AG10803 (cell line): ENCODE results near the gene USP6NL.

Experiments used
- DNase-seq: peaks from one replicate; pipeline ENCODE4 v3.0.0; 2010; ENCODE audit warnings: low read depth
- H3K4me3 ChIP-seq: 2 replicates; pipeline ENCODE4 v1.5.1; 2011; ENCODE audit warnings: mild to moderate bottlenecking, low read length, control low read depth
- TF ChIP-seq, protein P1 (sequence below): conservative IDR thresholded peaks from 2 replicates; pipeline ENCODE4 v1.5.1; 2011; ENCODE audit warnings: mild to moderate bottlenecking, low read length, control low read depth, inconsistent platforms

Gene USP6NL

DNA sequence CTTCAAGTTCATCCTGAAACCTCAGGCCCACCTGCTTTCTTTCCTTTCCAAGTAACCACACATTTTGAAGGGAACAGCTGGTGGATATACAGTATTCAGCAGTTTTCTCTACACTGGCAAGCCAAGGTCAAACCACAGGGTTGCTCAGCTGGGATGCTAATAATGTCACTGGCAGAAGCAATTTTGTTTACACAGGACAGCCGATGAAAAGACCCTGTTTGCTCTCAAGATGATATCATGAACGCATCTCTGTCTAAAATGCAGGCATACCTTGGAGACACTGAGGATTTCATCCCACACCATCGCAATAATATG, 186.2 kb downstream of the USP6NL start:
- no peak overlapping the region for H3K4me3 ChIP-seq
- no peak for DNase-seq
- TF ChIP-seq, protein P1, sequence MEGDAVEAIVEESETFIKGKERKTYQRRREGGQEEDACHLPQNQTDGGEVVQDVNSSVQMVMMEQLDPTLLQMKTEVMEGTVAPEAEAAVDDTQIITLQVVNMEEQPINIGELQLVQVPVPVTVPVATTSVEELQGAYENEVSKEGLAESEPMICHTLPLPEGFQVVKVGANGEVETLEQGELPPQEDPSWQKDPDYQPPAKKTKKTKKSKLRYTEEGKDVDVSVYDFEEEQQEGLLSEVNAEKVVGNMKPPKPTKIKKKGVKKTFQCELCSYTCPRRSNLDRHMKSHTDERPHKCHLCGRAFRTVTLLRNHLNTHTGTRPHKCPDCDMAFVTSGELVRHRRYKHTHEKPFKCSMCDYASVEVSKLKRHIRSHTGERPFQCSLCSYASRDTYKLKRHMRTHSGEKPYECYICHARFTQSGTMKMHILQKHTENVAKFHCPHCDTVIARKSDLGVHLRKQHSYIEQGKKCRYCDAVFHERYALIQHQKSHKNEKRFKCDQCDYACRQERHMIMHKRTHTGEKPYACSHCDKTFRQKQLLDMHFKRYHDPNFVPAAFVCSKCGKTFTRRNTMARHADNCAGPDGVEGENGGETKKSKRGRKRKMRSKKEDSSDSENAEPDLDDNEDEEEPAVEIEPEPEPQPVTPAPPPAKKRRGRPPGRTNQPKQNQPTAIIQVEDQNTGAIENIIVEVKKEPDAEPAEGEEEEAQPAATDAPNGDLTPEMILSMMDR, result no peak

DNA sequence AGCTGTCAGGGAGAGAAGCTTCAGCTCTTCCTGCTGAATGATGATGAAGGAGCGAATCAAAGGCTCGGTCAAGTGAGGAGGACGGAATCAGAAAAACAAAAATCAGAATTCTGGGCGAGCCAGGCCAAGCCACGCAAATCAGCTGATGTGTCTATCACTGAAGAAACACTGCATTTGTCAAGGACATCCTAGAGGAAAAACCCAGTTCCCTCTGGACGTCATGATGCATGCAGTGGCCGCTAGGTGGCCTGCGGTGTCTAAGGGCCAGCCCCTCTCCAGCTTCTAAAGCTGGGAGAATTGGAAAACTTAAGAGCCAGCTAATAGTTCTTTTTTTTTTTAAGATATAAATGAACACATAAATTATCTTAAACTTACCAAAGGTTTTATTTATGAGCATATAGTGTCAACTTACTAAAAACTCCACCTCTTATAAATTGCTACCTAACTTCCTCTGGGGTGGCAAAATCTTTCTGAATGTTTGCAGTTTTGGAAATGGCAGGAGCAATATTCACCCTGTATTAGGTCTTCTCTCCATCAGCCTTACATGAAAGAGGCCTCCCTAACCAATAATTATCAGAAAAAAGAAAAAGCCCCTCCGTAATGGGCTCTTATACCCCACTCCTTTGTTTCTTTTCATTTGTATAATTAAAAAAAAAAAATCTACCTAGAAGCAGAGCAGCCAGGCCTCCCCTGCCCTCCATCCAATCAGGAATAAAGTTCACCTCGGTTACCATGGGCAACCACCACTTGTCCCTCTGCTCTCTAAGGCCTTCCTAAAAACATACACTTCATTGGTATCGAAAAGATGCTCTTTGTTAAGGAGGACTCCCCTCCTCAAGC, 186.8 kb downstream of the USP6NL start:
- no peak overlapping the region for H3K4me3 ChIP-seq
- DNase-seq, result peak; percentile 45
- TF ChIP-seq, protein P1, result peak; percentile 87

DNA sequence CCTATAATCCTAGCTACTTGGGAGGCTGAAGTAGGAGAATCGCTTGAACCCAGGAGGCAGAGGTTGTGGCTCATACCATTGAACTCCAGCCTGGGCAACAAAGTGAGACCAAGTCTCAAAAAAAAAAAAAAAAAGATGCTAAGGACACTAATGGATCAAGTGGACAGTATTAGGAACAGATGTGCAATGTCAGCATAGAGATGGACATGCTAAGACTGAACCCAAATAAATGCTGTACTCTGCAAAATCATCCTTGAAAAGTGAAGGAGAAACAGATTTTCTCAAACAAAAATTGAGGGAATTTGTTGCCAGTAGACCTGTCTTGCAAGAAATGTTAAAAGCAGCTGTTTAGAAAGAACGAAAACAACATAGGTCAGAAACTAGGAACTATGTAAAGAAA, 194.5 kb downstream of the USP6NL start:
- DNase-seq, result no peak
- no peak overlapping the region for H3K4me3 ChIP-seq
- TF ChIP-seq, protein P1, result no peak

DNA sequence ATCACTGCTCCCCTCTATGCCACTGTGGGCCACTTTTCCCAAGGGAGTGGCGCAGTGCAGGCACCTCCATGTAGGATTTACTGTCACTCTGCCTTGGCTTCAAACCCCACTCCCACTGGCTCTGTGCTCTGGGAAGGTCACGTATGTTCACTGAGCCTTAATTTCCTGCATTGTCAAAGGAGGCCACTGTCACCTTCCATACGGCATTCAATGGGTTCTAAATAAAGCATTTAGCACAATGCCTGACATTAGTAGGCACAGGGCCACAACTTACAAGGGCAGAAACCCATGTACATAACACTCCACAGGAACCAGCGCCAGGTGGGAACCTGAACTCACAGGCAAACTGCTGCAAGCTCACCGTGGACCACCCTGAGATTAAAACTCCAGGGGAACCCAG, 196.4 kb downstream of the USP6NL start:
- TF ChIP-seq, protein P1, result no peak
- DNase-seq, result no peak
- H3K4me3 ChIP-seq, result no peak overlapping the region

DNA sequence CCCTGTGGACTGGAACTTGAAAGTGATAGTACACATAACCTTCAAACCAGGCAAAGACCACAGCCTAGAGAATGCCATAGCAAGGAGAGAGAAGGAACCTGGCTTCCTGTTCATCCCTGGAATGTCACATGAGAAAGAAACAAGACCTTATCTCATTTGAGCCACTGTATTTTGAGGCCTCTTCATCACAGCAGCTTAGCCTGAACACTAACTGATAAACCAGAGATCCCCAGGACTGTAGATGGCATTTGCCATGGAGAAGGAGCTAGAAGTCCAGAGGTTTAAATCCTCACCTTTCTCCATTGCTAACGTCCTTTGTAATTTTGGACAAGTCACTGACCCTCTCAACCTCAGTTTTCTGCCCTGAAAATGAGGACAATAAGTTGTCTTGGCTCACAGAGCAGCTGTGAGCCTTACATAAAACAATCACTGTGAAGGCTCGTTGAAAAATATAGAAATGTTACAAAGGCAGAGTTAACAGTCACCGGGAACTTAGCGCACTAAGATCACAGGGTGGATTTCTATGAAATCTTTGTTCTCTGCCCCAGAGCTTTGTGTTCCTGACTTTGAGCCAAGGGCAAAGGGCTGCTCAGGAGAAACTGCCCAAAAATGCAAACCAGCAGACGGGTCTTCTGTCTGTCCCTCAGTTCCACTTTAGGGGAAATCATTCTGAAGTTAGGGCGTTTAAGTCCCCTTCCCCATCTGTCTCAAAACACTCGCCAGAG, 197.0 kb downstream of the USP6NL start:
- no peak overlapping the region for H3K4me3 ChIP-seq
- DNase-seq, result no peak
- TF ChIP-seq, protein P1, result no peak

DNA sequence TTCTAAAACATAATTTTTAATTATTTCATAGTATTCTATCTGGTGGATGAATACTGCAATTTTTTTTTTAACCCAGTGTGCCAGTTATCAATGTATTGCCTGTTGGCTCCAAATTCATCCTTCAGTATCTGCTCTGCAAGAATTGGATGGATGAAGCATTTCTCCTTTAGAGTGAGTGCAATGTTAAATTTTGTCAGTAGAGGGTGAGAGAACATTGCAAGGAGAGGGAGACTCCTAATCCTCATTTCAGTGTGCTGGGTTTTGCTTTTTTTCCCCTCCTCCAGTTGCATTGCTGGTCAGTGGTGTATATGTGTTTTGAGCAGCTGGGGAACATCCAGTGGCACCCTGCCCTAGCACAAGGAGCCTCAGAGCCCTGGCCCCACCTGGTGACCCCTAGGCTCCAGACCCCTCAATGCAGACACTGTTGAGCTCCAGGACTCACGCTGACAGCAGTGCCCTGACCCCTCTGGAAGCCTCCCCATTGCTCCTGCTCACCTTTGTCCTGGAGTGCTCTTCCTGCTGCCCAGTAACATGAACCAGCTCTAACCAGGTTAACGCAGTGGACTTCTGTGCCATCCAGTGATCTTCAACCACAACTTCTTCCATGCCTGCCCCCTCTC, 199.4 kb downstream of the USP6NL start:
- TF ChIP-seq, protein P1, result 0 out of 2 replicates have a peak, but pooled peaks have one; percentile 13
- DNase-seq, result no peak
- no peak overlapping the region for H3K4me3 ChIP-seq

DNA sequence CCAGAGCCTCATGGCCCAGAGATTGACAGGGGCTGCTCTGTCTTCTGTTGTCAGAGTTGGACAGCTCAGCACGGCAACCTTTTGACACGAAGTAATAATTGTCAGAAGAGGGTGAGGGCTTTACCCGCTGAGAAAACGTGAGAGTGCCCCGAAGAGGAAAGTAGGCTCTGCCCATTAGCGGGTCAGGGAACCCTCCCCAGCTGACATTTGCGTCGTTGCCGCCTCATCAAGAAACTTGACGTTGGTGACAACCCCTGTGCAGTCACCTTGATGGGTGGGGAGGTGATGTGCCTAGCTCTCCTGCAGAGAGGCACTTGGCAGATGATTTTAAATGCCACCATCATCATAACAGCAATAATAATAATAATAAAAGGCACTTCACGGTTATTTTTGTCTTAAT, 202.1 kb downstream of the USP6NL start:
- TF ChIP-seq, protein P1, result no peak
- H3K4me3 ChIP-seq, result no peak overlapping the region
- DNase-seq, result no peak
